SK-N-DZ (cell line): ENCODE results near the gene GGACT.

ENCODE experiments used
- DNase-seq: peaks from one replicate; pipeline ENCODE4 v3.0.0-alpha.2; 2015; ENCODE audit warnings: low spot score

The GGACT gene

DNA sequence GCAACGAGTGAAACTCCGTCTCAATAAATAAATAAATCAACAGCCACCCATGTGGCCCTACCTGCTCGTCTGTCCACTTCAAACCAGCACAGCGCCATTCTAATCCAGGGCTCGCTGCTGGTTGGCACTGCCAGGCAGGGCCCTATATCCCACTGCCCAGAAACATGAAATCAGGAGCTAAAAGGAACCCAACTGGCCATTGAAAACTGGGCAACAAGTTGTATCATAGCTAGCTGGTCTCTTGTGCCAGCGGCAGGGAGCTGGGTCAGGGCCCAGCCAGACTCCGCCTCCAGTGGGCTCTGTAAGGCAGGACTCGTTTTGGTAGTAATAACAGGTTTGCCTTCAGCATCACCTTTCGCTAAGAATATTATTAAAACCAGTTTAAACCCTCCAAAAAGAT lies 39.3 kb downstream of the GGACT start:
- no peak for DNase-seq

DNA sequence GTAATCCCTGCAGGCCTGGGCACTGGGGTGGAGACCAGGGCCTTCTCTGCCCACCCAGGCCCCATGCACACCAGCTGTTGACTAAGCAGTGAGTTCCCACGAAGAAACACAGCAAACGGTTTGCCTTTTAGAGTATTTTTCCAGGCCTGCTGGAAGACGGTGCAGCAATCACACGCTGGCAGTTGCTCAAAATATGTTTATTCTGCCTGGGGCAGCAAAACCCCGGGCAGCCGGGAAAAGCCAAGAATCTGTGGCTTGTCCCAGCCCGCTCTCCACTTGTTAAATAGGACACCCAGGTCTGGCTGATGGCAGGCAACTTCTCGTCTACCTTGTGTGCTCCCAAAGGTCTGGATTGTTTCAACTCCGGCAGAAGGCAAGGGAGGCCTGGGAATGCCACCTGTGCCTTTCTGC lies 40.8 kb downstream of the GGACT start:
- peak; percentile 45 for DNase-seq

DNA sequence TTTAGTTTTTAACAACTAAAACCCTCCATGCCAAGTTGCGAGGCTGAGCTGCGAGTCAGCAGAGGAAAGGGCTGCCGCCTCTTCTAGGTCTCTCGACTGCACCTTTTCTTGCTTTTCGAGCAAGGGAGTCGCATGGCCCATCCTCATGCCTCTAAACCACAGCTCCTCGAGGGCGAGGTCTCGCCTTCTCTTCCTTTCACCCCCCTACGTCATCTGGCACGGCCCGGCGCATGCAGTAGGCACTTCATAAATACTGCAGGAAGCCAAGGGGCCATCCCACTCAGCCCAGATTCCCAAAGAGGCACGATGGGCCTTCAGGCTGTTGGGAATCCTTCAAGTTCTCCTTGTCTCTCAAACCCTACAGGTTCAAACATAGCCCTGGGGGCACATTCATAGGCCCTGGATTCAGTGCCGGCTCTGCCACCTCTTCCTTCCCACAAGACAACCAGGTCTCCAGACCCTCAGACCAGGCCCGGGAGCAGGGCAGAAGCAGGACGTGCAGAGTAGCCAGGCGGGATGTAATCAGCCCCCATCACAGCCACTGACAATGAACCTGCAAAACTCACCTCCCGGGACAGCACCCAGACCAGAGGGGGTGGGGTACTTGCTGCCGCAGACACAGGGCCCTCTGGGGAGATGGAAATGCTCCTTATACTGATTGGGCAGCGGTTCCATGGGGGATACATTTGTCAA lies 41.7 kb downstream of the GGACT start:
- DNase-seq = no peak

DNA sequence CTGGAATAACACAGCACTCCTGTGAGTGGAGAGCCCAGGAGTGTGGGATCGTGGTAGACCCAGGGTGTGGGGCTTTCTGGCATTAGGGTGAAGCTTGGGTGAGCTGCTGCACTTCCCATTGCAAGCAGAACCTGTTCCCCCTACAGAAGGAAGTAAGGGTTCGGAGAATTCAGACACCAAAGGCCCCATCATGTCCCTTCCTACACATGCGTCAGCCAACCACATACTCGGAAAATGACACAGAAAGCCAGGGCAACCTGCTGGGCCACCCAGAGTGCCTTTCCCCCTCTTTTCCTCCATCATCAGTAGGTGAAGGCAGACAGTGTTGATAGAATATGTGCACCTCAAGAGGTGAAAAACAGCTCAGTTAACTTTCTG lies 42.9 kb downstream of the GGACT start:
- no peak for DNase-seq

DNA sequence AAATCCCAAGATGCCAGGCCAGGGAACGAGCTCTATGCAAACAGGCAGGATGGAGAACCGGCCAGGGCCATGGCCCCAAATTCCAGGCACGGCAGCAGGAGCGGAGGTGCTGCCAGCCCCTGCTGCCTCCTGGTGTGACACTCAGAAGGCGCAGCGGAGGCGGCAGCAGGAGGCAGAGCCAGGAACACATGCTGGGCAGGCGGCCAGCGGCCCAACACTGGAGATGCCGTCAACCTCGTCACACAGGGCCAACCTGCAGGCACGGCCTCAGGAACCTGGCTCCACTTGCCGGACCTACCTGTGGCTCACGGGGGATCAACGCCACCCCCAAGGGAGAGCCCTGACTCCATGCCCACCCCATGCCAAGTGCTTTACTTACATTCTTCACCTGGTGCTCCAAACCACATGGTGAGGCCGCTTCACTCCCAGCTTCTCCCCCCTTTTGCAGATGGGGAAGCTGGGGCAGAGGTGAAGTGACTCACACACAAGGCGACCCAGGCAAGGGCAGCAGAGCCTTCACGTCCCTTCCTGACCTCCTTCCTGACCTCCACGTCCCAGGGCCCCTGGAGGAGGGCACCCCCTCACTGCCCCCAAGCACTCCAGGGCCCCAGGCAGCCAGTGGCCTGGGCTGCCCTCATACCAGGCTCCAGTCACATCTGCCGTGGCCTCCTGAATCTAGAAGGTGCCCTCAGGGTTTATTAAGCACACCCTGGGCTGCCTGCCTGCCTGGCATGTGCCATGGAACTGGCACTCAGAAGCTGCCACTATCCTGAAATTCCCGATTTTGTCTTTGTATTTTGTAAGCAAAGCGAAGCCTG lies 43.5 kb downstream of the GGACT start:
- DNase-seq = no peak

DNA sequence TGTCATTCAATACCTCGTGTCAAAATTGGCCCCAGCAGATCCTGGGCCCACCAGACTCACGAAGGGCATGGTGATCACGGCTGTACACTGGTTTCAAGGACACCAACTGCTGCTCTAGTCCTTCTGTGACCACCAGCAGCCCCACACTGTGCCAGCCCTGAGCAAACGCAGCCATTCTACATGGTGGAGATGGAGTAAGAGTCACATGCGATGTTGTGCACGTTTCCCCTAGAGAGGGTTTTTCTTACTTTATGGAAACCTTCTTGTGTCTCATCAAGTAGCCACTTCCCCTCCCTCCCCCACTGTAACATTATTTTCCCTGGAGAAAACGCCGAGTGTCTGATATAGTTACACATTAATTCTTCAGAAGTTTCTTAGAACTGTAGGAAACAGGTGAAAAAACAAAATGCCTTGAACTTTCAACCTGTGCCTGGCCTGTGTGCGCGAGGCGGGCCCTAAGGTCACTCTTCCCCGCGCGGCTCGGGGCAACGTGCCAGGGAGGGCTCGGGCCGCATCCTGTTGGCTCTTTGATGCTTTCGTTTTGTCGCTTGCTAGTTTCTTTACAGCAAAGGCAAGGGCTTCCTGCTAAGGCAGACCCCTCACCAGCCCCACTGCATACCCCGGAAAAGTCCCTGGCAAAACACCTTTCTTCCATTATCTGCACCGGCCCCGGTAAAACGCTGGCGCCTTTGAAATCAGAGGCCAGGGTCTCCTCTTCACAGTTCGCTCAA lies 44.6 kb downstream of the GGACT start:
- DNase-seq = no peak

DNA sequence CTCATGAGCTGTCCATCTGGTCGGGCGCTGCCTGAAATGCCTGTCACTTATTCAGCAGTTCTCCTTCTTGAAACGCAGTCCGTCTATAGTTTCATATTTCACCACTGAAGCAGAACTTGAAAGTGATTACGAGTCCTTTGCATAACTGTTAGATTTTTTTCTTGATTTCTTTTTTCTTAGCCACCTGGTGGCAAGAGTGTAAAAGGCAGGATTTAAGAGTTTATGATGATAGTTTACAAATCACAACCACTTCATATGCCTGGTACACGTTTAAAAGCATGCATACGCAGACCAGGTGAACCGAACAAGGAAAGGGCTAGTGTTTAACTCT lies 45.8 kb downstream of the GGACT start:
- peak; percentile 32 for DNase-seq

DNA sequence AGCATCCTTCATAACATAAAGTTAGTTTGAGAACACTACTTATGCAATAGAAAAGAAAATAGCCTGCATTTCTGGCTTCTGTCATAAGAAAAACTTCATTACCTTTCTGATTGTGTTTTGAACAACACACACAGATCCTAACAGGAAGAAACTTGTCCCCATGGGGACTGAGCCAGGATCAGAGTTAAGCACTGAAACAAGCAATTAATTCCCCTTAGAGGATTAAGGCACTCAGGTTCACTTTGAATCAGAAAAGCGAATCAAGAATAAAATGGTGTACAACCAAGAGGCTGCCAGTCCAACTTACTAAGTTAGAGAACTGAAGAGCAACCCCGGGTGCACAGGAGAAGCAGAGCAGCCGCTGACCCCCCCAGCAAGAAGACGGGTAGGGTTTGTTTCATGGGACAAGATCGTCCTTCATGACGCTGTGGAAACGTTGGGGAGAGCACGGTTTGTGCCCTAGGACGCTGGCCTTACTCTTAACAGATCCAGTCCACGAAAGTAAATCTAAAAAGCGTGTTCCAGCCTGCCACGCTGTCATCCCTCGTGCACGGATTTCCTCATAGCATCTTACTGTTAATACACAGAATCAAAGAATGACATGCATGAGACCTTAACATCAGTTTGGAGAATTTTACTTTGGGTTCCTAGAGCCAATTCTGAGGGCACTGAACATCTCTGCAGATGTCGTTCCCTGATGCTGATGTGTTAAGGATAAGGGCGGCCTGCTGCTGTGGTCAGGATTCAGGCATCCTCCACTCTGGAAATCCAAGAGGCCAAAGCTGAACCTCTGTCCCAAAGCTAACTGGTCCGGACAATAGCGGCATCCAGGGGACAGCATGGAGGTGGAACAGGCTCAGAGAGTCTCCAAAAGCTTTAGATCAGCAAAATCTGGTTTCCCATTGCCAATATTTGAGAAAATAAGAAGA lies 46.4 kb downstream of the GGACT start:
- no peak for DNase-seq

DNA sequence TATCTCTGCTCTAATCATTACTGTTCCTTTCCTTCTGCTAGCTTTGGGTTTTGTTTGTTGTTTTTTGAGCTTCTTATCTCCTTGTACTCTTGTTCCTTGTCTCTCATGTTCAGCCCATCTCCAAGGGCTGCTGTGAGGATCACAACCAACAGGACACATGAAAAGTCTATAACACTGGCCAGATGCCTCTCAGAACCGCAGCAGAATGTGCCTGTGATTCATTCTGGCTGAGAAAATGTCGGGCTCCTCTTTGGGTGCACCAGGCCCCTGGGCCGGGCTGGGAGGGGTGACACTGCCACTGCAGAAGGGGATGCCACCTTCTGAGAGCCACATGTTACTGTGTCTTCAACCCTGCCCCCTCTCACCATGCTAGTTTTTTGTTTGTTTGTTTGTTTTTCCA lies 48.0 kb downstream of the GGACT start:
- DNase-seq = no peak

DNA sequence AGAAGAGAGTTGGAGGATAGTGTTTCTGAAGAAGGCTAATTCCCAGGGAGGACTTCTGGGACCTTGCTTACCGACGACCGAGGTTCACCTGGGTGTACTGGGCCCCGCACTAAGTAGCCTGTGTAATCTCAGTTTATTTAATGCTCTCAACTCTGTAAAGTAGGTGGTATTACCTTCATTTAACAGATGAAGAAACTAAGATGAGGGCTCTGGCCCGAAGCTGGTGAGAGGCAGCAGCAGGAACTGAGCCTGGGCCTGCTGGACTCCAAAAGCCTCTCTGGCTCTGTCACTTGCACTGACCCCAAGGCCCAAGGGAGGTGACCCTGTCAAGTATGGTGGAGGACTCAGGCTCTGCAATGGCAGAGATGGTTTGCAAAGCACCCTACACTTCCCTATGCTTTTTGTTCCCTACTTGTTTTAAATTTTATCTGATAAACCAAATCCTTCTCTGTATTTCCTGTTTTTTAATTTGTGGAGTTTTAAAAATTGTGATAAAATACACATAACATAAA lies 50.6 kb downstream of the GGACT start:
- no peak for DNase-seq

DNA sequence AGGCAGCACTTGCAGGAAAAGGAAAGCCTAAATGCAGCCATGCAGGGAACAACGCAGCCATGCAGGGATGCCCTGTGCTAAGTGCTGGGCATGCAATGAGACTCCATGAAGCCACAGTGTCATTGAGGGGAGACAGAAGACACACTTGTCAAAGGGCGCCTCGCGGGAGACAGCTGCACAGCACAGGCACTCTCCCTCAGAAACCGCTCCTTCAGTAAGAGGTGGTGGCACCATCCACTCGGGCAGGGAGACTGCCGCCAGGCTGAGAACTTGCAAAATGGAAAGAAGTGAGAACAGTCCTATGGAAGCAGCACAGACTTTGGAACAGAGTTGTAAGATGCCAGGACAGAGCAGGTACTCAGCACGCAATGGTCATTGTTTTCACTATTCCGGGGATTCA lies 51.1 kb downstream of the GGACT start:
- DNase-seq = no peak

DNA sequence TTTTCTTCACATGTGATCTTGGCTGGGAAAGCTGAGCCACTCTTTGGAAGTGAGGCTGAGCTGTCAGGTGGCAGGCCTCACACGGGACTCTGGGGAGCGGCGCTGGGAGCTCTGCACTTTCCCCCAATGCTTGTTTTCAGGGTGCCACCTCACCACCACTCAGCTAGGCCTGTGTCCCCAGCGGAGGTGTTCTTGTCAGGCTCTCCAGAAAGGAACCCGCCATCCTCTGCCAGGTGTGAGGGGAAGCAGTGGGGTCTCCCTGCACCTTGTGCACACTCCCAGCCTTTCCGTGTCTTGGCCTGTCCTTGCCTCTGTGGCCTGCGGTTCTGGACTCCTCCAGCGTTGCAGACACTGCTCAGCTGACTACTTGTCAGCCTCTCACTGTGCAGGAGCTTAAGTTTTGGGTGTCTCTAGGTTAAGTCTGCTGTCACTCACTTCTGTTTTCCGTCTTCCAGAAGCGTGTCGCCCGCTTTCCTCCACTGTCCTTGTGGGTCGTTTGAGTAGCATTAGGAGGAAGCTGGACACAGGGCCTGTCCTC lies 51.9 kb downstream of the GGACT start:
- DNase-seq = no peak

DNA sequence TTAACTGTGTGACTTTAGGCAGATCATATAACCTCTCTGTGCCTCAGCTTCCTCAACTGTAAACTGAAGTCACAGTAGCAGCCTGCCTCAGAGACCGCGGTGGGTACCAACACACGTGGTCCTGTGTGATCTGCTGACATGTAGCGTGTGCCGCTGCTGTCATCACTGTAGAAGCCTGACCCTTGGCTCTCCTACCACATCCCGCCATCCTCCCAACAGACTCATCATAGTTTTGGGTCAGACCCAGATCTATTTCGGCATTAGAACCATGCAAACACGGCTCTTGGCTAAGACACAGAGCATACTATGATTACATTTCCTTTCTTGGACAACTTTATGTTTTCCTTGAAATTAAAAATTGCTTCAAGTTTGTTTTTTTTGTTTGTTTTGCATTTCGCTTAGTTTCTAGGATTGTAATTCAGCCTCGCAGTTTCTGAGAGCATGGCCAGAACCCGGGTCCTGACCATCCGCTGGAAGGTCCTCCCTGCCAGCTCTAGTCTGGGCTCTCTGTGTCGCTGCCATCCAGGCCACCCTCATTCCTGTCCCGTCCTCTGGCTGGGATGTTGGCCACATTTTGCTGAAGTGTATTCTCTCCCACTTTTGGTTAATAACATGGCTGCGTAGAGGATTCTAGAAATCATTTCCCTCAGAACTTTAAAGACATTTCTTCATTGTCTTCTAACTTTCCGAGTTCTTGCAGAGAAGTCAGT lies 53.0 kb downstream of the GGACT start:
- no peak for DNase-seq

DNA sequence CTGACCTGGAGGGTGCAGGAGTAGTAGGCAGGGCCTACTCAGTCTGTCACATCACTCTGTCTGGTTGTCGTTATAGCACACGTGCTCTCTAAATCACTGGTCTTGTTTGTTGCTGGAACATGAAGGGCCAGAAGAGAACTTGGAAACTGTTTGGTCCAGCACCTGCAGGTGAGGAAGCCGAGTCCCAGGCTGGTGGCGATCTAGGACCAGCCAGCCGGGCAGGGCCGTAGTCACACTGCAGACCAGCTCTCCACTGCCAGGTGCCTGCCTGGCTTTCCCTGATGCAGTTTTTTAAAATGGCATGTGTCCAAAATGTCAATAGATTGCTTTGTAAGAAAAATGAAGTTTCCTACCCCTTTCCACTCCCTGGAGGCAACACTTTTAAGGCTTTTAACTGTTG lies 53.7 kb downstream of the GGACT start:
- DNase-seq = no peak

DNA sequence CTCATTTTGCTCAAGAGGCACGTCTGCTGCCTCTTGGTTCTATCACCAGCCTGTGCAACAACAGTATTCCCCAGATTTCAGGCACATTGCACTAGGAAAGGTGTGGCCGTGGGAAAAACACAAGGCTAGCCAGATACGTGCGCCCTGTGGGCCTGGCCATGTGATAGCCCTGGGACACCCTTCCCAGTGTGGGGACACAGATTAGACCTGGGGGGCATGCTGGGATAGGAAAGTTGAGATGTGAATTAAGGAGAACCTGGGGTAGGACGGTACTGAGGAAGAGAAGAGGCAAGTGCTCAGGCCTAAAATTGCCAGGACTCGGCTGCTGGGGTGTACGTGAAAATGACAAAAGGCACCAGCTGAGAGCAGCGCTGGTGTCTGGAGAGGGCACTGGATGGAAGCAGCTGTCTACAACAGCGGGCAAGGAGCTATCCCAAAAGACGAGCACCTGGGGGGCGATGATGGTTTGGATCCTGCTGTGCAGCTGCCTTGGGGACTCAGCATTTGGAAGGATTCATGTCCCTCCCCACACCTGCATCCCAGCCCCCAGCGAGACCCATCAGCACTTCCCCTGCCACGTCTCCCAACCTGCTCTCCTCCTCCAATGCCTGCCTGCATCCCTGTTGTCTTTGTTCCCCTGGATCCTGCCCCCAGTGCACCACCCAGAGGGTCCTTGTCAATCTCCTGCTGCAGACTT lies 54.3 kb downstream of the GGACT start:
- DNase-seq = no peak

DNA sequence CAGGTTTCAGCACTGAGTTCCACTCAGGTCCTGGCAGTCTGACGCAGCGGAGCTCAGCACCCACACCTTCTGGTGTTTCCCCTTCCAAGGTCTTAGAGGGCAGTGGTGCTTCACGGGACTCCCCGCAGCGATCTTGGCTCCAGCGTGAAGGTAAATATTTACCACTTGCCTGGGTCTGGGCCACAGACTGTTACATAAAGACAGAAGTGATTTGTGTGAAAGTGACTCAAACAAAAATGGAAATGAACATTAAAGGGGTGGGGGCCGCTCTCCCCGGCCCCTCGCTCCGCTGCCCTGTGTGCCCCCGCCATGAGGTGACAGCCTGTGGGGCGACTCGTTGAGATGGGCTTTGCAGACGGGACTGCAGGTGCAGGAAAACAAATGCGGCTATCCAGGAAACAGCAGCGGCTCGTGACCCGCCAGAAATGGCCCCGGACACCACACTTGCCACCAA lies 55.0 kb downstream of the GGACT start:
- DNase-seq = no peak

DNA sequence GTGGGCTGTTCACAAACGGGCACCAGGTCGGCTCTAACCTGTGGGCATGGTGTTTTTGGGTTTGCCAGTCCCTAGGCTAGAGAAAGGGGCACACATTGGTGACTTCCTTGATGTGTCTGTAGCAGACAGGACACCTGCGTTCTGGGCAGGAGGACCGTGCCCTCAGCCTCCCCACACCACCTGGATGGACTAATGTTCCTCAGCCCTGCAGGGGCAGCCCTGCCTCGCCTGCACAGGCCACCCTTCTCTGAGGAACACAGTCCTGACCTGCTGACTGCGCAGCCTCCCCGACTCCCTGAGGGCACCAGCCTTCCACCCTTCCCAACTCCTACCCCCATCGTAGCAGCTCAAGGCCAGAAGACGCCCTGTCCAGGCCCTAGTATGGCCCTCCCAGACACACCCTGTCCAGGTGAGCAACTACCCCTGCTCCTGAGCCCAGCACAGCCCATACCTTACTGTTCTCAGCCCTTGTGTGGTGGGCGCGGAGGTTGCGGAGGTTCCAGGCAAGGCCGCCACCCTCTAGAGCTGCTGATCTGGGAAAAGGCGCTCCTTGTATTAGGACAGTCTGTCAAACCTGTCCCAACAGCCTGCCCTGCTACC lies 55.7 kb downstream of the GGACT start:
- no peak for DNase-seq

DNA sequence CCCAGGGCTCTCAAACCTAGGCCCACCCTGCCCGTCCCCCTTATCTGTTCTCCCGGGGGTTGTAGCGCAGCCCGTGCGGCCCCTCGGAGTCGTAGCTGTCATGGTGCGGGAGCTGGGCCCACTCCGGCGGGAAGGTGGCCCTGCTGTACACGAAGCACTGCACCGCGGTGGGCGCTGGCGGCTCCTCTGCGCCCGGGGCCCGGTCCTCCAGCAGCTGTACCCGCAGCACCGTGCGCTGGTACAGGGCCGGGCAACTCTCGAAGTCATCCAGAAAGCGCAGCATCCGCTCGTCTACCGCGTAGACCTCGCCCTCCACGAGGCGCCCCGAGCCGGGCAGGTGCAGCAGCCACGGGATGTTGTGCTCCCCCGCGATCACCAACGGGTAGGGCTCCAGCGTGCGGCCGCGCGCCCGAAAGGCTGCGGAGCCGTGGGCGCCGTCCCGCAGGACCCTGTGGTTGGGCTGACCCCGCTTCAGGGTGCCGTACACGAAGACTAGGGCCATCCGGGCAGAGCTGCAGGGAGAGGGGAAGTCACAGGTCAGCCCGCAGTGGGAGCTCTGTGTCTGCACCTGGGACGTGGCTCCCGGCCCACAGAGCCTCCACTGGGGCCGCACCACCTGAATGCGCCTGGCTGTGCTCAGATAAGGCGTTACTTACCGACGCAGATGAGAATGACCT lies 56.4 kb downstream of the GGACT start:
- no peak for DNase-seq
